Hippocampal formation (tissue), 2 donors: ENCODE data around the gene DRD1.

Source experiments
- DNase-seq, 2 donors: peaks; one replicate each; lab custom pipeline; 2025; lab: John Stamatoyannopoulos, UW

DRD1 gene

GRCh38 chr5:175444060-175444904 lies at the start of gene DRD1:
Gene DRD1 (minus strand): TSS chr5:175444182. CDS start chr5:175443099, 1,083 bp downstream.
- peak in 1 of 2 donors; percentile 23 for DNase-seq

DNA sequence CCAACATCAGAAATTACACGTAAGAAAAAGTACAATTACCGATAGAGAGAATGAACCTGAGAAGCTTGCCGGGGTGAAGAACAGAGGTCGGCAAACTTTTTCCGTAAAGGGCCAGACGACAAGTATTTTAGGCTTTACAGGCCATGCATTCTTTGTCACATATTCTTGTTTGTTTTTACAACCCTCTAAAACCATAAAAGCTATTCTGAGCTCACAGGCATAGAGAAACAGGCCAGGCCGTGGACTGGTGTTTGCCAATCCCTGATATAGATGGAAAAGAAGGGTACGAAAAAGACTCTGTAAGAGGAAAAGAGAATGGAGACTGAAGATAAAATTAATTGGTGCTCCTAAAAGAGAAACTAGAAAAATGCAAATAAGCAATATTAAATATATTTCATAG lies 49.7 kb upstream of the DRD1 start:
- no peak for DNase-seq

DNA sequence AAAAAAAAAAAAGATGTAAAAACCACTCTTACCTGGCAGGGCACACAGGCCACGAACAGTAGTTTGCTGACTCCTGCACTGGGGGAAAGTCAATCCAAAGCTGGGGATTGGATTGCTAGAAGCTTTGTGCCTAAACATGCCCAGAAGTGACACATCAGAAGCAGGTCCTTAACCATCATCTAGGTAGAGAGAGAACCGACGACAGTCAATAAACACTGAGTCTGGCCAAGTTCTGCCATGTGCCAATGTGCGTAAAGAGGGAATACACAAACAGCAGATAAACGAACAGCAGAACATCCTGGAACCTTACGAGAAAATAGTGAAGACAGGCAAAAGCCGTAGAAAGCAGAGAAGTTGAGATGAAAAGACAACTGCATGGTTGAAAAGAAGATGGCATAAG lies 49.3 kb upstream of the DRD1 start:
- no peak for DNase-seq

GRCh38 chr5:175491223-175491622 lies 47.2 kb upstream of the DRD1 start:
- no peak for DNase-seq

DNA sequence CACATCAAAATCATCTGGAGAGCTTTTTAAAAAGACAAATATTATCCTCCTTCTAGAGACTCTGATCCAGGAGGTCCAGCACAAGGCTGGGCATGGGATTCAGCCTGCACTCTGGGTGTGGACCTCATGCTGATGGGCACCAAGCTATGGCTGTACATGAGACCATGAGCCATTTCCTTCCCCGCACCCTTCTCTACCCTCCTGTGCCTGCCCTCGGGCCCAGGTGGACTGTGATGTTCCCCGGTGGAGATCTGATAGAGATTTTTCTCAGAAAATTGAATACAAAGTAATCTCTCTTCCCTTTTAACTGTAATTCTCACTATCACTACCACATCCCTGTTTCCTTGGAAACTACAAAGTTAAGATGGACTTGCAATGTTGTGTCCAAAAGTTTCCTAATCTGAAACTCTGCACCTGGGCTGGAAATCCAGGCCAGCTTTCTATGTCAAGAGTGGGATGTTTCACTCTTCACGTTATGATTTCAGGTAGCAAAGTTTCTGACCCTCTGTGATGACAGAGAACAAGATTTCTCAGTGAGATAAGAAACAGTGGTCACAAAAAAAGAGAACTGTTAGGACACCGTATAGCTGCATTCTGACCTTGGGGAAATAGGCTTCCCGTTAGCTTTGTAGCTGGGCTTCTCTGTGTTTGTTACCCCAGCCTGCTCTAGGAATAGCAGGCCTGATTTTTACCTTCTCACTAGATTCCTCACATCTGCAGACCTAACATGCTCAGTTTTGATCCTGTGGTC lies 45.9 kb upstream of the DRD1 start:
- DNase-seq: no peak

DNA sequence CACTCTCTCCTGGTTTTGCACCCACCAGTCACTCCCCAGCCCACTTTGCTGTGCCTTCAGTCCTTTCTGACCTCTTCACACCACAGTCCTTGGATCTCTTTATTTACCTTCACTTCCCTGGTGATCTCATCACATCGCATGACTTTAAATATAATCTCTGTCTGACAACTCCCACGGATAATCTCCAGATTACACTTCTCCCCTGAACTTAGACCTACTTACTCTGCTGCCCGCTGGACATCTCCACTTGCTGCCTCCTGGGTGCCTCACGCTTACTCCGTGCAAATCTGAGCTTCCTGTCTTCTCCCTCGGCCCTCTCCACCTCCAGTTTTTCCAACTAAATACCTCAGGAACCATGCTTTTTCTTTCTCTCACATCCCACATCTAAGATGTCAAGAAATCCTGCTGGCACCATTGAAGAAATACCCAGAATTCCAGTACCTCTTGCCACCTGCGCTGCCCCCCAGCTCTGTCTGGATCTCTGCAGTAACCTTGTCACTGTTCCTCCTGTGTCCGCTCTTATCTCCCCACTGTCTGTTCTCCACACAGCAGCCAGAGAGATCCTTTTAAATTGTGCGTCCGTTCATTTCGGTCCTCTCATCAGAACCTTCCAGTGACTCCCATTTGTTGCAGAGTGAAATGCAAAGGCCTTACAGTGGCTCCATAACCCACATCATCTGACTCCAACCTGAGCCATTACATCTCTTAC lies 43.7 kb upstream of the DRD1 start:
- DNase-seq: no peak

- no peak for DNase-seq
Measured at GRCh38 chr5:175485631-175486030, 41.6 kb upstream of the DRD1 start.

- DNase-seq: no peak
Measured at GRCh38 chr5:175484829-175485228, 40.8 kb upstream of the DRD1 start.

DNA sequence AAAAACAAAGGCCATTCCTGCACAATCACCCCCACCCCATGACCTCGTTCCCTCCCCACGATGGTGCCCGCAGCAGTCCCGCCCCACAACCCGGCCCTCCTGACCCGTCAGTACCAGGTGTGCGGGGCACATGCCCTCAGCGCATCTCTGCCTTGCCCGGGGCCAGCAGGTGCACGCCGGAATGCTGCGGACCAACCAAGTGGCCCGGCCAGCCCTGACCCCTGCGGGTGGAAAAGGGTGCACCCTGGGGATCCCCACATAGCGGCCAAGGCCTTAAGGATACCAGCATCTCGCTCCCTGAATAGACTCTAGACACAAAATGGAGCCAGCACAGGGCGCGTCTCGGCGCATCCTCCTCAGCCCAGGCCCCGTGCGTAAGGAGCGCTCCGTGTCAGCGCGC lies 40.3 kb upstream of the DRD1 start:
- no peak for DNase-seq

DNA sequence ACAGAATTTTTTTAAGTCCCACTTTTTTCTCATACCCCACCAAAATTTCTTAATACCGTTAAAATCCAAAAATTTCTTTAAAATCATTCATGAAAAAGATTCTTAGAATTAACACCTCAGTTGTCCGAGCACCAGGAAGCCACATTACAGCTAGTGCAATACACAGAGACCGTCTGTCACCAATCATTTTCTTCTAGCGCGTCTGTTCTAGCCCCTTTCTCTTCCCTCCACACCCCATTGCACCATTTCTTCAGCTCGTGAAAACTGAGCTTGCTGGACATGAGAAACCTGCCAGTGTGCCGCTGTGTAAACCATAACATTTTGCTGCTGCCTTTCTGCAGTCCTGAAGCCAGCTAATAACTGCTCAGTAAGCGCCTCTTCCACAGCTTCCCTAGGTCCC lies 39.4 kb upstream of the DRD1 start:
- no peak for DNase-seq

- no peak for DNase-seq
Measured at GRCh38 chr5:175479125-175479881, 35.3 kb upstream of the DRD1 start.

GRCh38 chr5:175478384-175479124 lies 34.6 kb upstream of the DRD1 start, which contains the start of gene SFXN1:
Gene SFXN1 (plus strand): TSS chr5:175478560. CDS start chr5:175492104, 13,544 bp downstream.
- DNase-seq: peak; percentile 39 to 75

GRCh38 chr5:175478008-175478383 lies 34.0 kb upstream of the DRD1 start:
- DNase-seq: no peak

- DNase-seq: no peak
Measured at GRCh38 chr5:175477440-175477839, 33.5 kb upstream of the DRD1 start.

DNA sequence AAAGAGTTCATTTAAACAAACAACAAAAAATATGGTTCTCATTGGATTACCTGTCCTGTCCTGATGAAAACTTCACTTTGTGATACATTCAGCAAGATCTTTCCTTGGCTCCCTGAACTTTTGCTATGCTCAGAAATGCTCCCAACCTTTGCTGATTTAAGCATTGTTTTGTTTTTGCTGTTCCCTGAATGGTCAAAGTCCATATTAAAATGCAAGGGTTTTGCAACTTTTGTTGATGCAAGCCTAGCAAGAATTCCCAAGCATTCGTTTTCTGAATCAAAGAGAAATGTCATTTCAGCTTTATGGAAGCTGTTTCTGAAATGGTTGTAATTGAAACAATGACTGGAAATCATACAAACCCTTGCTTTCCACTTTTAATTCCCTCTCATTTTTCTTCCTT lies 31.3 kb upstream of the DRD1 start:
- DNase-seq: no peak

GRCh38 chr5:175472378-175472777 lies 28.4 kb upstream of the DRD1 start:
- no peak for DNase-seq

DNA sequence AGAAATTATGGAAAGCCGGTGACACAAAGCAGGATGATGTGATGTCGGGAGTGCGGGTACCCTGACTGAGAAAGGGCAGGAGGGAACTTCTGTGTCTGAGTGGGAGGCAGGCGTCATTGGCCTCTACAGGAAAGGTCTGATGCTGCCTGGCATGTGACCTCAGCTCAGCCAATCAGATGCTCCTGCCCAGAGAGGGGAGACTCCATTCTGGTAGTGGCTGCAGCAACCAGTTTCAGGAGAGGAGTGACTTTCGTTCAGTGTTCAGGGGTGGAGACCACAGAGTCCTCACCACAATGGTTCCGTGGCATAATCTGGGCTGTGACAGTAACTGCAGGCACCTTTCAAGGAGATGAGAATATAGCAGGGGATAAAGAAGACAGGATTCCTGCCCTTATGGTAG lies 27.6 kb upstream of the DRD1 start:
- DNase-seq: no peak

- DNase-seq: no peak
Measured at GRCh38 chr5:175471196-175471595, 27.2 kb upstream of the DRD1 start.

DNA sequence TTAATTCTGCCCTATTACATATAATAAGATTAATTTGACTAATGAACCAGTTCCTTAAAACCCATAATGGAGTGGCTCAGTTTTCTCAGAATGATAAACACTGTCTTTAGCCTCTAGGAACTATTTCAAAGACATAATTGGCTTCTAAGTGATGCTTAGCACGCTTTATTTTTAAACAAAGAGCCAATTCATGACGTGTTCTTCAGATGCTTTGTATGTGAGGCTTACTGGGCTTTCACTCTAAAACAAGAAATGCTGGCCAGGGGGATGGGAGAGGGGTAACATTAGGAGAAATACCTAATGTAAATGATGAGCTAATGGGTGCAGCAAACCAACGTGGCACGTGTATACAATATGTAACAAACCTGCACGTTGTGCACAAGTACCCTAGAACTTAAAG lies 26.8 kb upstream of the DRD1 start:
- peak; percentile 3 to 32 for DNase-seq

DNA sequence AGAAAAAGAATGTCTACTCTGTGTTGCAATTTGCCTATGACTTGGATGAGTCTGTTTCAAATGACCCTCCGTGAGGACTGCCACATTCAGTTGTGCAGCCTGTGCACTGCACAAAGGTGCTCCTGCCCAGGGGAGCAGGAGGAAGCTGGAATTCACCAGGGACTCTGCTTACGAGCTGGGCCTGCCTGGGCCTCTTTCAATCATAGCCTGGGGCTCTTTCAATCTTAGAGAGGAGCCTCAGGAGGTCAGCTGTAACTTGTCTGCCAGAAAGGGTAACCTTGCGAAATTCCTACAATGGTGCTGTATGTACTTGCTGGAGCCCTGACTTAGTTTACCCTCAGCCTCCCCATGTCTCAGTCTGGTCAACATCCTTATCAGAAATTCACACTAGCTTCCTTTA lies 25.9 kb upstream of the DRD1 start:
- no peak for DNase-seq

- no peak for DNase-seq
Measured at GRCh38 chr5:175468892-175469291, 24.9 kb upstream of the DRD1 start.
